GM19468 (cell line): ENCODE measurements around the gene SHPK.
"Not testable (repeated sequence)": the region's sequence is repeated elsewhere in the genome, so short reads cannot be mapped to it uniquely, and the experiment has no call there.

Experiments used
- ATAC-seq: cut with Tn5 transposase; IDR thresholded peaks from one replicate; pipeline ENCODE4 v1.9.1; 2021; ENCODE audit warnings: mild to moderate bottlenecking, moderate library complexity, moderate number of reproducible peaks; ENCODE audit not compliant: unreplicated experiment; ENCODE audit errors: extremely low read depth

SHPK gene

DNA sequence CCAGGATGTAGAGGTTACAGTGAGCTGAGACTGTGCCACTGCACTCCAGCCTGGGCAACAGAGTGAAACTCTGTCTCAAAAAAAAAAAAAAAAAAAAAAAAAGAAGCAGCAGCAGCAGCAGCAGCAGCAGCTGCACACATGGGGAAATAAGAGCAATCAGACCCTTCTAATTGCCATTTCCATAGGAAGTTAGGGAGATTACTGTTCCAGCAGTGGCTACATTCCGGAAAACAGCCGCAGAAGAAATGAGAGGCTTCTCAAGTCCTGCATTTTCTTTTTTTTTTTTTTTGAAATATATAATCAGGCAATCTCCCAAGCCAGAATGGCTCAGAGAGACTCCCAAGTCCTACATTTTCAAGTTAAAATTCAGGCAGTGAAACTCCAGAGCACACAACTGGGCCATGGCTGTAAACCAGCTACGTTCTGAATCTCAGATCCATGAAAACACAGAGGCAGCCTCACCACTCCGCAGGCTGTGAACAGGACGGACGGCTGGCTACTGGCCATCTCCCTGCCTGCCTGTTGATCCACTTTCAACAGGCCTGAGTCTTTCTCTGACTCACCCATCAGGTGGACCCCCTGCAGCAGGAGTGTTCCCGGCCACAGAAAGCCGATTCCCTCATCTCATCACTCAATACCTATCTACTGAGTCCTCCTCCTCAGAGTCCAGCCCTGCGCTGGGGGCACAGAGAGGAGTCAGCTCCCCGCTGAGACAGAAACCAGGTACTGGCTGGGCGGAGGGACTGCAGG lies 41.8 kb downstream of the SHPK start:
- ATAC-seq = no peak

DNA sequence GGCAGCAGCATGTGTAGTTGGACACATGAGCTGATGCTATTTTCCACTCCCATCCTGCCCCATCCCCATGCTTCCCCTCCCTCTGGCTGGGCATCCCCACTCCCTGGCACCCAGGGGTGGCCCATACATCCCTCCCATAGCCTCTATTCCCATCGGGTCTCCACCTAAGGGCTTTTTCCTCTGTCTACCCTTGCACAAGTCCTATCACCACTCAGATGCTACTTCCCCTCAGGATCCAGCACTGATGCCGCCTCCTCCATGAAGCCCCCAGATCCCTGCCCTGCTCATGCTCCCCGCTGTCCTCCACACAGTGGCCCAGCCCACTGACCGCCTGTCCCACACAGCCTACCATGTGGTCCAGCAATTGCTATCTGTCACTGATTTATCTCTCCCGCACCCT lies 42.7 kb downstream of the SHPK start:
- ATAC-seq = no peak

DNA sequence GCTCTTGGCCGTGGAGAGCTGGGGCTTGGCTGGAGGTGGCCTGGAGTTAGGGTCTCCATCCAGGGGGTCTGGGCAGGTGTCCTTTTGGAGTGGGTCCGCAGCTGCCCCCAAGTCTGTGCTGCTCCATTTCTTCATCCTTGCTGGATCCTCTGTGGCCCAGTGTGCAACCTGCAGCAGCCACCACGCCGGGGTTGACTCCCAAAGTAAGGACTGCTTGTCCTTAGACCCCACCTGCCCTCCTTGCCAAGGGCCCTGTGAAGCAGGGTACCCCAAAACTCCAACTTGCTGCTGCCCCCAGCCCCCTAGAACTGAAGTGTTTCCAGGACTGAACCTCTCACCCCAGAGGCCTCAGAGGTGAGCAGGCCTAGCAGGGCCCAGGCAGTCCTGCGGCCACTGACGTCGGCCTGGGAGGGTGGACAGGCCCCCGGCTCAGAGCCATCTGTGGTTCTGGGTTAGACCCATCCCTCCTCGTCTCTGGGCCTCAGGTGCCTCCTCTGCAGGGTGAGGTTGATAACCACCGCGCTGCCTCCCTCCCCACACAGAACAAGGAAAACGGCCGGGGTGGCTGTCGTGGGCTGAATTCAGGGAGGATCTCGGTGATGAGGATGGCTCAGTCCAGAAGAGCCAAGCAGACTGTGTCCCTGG lies 43.7 kb downstream of the SHPK start:
- ATAC-seq = no peak

DNA sequence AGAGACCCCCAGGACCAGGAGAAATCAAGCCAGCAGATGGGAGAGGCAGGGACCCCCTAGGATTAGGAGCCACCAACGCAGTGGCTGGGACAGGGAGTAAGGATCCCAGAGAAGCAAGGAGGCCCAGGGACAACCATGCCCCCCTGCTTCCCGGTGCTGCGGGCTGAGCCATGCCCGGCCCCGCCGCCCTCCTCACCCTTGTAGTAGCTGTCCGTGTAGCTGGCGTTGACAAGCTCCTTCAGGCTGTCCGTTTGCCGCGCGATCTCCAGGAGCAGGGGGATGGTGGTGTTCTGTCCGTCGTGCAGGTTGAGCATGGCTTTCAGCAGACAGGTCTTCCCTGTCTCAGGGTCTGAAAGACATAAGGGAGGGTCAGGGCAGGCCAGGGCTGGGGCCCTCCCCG lies 45.3 kb downstream of the SHPK start:
- no peak for ATAC-seq

DNA sequence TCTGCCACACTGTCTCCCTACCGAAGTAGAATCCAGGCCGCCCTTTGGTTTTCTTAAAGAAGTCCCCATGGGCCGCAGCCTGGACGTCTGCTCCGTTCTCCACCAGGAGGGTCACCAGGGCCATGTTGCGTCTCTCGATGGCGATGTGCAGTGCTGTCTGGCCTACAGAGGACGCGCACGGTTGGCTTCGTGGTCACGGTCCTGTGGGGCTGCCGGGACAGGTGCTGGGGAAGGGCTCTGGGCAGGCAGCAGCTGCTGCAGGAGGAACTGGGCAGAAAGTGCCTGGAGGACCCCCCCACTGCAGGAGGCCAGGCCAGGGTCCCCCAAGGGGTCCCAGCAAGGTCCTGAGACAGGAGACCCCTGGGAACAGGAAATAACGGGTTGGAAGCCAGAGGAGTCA lies 45.8 kb downstream of the SHPK start:
- no peak for ATAC-seq

DNA sequence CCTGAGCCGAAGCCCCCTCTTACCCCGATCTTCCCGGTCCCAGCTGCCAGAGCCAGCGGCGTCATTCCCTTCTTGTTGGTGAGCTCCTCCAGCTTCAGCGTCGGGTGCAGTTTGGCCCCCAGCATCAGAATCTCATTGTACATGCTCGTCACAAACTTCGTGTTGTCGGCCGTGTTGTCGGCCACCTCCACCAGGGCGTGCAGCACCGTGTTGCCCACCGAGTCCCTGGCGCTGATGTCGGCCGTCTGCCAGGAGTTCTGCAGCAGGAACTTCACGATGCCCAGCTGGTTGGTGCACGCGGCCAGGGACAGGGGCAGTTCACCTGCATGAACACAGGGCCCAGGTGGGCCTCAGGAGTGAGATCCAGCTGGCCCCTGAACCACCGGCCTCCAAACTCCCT lies 46.3 kb downstream of the SHPK start:
- ATAC-seq = no peak

DNA sequence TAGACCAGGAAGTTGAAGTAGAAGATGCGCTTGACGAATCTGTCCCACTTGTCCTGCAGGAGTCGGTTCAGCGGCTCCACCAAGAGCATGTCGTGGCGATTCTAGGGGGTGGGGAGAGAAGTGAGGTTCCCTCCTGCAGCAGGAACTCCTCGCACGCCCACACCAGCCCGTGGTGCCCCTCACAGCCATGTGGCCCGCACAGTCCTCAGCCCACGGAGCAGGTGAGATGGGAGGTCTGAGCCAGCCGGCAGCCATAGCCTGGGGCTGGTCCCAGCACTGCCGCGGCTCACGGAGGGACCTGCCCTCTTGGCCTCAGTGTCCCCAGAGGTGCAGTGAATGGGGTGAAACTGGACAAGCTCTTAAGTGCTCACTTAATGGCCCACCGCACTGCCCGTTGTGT lies 50.2 kb downstream of the SHPK start:
- ATAC-seq = no peak

DNA sequence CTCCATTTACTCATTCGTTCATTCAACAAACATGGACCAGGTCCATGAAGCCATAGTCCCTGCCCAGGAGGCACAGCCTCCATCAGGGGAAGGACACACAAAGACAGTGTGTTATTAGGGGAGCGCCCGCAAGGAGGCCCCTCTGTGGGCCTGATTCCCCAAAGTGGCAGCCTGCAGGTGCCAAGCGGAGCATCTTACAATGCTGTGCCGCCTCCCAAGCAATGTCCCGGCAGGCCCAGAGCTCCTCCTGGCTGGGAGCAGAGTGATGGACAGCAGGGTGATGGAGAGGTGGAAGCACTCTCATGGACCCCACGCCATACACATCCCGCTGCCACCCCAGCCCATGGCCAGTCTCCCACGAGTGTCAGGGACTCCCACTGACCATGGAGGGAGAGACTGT lies 52.6 kb downstream of the SHPK start:
- no peak for ATAC-seq

DNA sequence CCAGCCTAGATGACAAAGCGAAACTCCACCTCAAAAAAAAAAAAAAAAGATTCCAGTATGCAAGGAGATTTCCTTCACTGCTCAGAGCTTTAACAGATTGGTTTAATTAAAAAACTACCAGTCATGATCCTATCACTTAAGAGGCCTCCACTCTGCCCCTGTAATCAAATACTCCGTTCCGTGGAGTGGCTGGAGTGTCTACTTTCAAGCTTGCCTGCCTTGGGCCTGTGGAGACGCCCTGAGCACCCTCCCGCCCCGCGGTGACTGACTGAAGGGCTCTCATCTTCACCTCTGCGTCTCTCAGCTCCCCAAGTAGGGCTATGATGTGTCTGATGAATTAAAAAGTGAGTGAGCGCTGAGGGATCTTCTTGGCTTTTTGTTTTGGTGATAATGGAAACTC lies 53.1 kb downstream of the SHPK start:
- no peak for ATAC-seq

DNA sequence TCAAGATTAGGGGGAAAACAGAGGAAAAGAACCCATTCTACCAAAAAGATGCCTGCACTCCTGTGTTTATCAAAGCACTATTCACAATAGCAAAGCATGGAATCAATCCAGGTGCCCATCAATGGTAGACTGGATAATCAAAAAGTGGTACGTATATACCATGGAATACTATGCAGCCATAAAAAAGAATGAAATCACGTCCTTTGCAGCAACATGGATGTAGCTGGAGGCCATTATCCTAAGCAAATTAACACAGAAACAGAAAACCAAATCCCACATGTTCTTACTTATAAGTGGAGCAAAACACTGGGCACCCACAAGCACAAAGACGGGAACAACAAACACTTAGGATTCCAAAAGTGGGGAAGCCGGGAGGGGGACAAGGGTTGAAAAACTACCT lies 57.4 kb downstream of the SHPK start:
- ATAC-seq = not testable (repeated sequence)

DNA sequence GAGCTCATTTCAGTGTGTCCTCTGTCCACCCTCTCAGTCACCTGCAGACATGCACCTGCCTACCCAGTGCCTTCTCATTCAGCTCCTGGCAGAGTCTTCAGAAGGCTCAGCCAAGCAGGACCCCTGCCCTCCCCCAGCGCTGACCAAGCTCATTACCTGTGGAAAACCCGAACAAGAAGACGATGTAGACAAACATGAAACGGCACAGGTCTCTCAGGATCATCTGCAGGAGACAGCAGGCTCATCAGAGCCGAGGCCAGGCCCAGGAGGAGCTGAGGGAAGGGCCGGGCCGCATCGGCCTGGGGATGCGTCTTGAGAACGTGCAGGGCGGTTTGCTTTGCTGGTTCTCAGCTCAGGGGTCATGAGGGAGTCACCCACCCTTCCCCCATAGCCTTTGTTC lies 59.1 kb downstream of the SHPK start:
- no peak for ATAC-seq

DNA sequence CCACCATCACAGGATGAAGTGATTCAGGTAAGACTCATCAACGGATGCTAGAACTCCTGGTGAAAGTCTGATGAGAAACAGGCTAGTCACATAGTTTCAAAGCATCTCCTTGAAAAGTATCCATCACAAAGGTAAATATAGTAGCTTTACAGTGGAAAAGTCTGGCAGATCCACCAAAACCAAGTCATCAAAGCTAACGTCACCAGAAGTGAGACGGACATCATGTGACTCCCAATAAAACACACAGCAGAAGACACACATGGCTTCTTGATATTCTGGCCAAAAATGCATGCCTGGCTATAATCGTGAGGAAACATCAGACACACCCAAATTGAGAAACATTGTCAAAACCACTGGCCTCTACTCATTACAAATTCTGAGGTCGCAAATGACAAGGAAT lies 60.5 kb downstream of the SHPK start:
- no peak for ATAC-seq

DNA sequence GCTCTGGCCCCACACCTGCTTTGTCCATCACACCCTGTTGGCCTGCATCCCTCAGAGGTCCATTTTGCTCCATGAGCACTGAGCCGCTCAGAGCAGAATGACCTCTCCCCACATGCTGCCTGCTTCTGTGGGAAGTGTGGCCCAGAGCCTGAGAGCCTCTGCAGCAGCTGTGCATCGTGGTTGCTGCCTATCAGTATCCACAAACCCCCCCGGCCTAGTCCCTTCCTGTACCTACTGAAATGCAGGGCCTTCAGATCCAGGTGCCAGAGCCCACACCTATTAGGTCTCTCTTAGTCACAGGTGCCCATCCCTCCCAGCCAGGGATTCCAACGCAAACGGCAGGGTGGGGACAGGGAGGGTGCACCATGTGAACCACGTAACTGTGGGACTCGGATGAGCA lies 61.8 kb downstream of the SHPK start:
- ATAC-seq = no peak

DNA sequence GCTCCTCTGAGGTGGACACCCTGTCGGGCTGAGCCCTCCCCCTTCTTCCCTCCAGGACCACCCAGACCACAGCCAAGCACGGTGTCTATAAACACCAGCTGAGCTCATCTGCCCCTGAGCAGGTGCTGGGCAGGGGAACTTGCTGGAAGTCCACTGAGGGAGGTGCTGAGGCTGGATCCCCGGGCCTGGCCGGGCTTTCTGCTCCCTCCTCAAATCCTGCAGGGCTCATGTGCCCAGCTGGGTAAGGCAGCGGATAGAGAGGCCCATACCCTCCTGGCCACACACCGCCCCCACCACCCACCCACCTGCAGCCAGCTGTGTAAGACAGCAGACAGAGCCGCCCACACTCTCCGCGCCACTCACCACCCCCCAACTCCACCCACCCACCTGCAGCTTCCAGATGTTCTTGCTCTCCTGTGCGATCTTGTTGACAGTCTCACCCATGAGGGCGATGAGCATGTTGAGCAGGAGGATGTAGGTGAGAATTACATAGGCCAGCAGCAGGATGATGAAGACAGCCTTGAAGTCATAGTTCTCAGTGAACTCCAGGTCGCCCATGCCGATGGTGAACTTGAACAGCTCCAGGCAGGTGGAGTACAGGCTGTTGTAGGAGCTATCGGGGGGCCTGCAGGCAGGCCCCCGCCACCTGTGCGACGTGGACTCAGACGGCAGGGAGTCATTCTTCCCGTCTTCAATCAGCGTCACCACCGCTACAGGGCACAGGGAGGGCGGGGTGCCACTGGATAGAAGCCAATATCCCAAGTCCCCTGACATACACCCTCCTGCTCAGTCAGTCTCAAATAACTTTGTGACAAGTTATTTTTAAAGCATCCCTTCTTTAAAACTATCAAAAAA lies 62.6 kb downstream of the SHPK start:
- no peak for ATAC-seq

DNA sequence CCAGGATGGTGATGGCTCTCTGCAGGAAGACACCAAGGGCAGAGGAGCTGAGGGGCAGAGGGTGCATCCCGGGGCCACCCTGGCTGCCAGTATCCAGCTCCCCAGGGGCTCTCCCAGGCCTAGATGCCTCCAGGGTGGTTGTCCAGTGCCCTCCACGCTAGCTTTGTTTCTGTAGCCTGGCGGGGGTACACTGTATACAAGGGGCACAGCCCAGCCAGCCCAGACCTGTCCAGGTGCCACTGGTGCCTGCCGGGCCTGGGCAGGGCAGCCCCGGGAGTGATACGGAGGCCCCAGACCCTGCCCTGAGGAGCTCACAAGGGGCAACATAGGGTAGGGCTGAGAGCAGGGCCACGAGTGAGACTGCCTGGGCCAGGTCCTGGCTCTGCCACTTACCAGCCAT lies 63.8 kb downstream of the SHPK start:
- ATAC-seq = no peak

DNA sequence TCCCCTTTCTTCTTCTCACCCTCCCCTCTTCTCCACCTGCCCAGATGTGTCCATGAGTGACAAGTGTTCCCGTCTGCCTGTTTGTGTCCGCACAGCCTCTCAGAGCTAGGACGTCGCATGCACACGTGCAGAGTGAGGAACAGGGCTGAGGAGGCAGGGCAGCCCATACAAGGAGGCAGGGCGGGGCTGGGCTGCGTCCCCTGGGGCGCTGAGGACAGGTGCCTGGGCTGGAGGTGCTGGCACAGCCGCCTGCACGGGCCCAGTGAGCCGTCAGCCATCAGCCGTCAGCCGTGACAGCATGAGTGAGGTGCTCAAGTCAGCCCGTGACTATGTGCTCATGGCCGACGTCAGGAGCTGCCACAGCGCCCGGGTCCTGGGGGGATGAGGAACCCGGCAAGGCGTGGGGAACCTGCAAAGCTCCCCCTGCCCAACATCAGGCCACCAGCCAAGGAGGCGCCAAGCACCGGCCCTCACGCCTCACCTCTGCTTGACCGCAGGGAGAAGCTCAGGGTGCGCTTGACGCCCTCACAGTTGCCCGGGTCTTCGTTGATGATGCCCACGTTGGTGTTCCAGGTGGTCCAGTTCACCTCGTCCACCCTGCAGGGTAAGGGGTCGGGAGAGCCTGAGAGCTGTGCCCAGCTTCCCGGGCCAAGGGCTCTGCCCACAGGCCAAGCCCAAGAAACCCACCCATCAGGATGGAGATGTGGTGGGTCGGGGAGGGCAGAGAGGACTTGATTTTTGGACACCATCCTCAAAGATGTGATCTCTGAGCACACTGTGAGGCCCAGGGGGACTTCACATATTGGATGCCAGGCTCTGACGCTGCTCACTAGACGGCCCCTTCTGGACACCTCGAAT lies 64.8 kb downstream of the SHPK start:
- no peak for ATAC-seq

DNA sequence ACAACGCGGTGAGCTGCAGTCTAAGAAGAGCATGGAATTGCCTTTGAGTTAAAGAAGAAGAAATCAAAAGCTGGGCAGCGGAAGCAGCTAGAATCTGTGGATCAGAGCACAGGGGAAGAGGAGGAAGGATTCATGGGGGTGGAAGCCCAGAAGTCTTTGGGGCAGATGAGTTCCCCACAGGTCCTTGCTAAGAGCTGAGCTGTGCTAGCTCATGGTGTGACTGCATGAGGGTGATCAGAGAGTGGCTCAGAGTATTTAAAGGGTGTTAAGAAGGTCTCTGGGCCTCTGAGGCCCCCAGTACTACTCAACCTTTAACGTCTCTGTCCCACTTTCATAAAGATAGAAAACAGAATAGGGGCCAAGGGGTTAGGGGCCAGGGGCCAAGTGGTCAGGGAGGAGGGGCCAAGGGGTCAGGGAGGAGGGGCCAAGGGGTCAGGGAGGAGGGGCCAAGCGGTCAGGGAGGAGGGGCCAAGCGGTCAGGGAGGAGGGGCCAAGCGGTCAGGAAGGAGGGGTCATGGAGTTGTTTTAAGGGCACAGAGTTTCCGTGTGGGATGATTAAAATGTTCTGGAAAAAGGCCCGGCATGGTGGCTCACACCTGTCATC lies 66.4 kb downstream of the SHPK start:
- no peak for ATAC-seq

DNA sequence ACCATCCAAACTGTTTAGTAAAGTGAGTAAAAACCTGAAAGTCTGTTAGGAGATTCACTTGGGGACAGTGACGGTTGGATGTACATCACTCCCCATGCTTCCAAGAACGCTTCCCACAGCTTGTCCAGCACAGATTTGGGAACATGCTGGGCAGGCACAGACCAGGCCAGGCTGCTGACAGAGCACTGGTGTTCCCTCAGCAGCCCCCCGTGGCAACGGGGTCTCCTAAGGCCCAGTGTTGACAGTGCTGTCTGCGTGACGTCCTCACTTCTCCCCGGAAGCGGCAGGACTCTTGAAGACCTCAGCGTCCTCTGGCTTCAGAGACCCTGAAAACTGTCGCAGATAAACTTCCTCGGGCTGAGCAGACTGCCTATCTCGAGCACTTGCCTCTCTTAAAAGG lies 69.5 kb downstream of the SHPK start:
- no peak for ATAC-seq

DNA sequence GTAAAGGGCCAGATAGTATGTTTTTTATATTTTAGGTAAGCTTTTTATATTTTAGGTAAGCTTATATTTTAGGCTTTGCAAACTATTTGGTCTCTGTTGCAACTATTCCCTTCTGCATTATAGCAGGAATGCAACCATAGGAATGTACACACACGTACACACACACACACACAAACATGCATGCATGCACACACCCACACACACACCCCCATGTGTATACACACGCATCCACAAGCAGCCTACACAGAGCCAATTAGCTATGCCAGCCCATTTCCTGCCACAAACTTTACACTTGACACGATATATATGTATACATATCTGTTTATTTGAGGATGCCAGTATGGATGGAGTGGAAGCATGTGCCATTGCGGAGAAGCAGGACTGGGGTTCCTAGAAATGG lies 70.9 kb downstream of the SHPK start:
- no peak for ATAC-seq

DNA sequence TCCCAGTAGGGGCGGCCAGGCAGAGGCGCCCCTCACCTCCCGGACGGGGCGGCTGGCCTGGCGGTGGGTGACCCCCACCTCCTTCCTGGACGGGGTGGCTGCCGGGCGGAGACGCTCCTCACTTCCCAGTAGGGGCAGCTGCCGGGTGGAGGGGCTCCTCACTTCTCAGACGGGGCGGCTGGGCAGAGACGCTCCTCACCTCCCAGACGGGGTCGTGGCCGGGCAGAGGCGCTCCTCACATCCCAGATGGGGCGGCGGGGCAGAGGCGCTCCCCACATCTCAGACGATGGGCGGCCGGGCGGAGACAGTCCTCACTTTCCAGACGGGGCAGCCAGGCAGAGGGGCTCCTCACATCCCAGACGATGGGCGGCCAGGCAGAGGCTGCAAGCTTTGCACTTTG lies 71.8 kb downstream of the SHPK start:
- ATAC-seq = not testable (repeated sequence)
